Erythroblast (primary cell): ENCODE results near the gene HELQ.

Source experiments
- GATA1 ChIP-seq: IDR thresholded peaks from 2 replicates; pipeline ENCODE4 v1.6.1; 2011; ENCODE audit warnings: low read depth, mild to moderate bottlenecking, control low read depth, low read length, moderate library complexity
- POLR2A ChIP-seq: IDR thresholded peaks from 2 replicates; pipeline ENCODE4 v1.6.1; 2011; ENCODE audit warnings: mild to moderate bottlenecking, low read length

DNA sequence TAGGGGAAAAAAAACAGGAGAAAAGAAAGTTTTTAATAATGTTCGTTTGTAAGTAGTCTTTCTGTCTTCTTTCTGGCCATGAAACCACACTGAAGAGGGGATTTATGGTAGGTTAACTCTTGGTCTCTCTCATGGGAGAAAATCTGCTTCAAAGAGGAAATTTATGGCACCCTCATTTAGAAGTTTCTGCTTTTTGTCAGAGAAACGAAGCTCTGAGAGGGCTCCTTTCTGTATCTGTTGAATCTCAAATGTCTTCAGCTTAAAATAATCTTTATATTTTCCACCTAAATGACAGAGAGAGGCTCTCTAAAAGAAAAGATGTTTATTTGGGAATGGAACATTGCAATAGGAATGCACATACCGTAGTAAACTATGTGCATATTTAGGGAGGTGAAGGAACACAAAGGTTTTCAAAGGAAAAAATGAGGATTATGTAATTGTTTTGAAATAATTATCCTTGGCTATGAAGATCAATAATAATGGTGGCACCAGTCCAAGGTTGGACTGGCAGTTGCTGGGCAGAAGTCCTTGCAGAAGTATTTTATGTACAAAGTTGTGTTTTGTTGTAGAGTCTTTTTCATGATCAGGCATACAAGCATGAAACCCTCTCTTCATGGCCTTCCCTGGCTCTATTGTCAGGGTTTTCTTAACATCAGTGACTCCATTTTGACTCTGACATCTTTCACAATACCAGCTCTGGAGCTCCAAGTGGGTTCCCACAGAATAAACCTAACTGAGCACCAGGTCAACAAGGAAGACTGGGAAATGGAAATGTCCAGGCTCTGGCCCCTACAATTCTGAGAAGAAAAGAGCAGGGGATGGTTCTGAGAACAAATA, 67.9 kb downstream of the HELQ start:
- TF ChIP-seq POLR2A (no peak), GATA1 (no peak)
